Ishikawa (cell line): Measurements from ENCODE around the gene GRM1.

Source experiments
- CEBPB ChIP-seq: IDR thresholded peaks from 2 replicates; pipeline ENCODE4 v1.6.1; 2012
- CREB1 ChIP-seq: IDR thresholded peaks from 2 replicates; pipeline ENCODE4 v1.6.1; 2012; ENCODE audit warnings: low read depth
- EGR1 ChIP-seq: IDR thresholded peaks from 2 replicates; pipeline ENCODE4 v1.6.1; 2012
- MAX ChIP-seq: IDR thresholded peaks from 2 replicates; pipeline ENCODE4 v1.6.1; 2012
- NFIC ChIP-seq: IDR thresholded peaks from 2 replicates; pipeline ENCODE4 v1.6.1; 2012
- RAD21 ChIP-seq: IDR thresholded peaks from 2 replicates; pipeline ENCODE4 v1.6.1; 2012; ENCODE audit warnings: low read depth
- REST ChIP-seq: IDR thresholded peaks from 2 replicates; pipeline ENCODE4 v1.6.1; 2012; ENCODE audit warnings: low read depth, mild to moderate bottlenecking
- TAF1 ChIP-seq: IDR thresholded peaks from 2 replicates; pipeline ENCODE4 v1.6.1; 2012; ENCODE audit warnings: low read depth, mild to moderate bottlenecking
- TCF12 ChIP-seq: IDR thresholded peaks from 2 replicates; pipeline ENCODE4 v1.6.1; 2012; ENCODE audit warnings: low read depth
- TEAD4 ChIP-seq: IDR thresholded peaks from 2 replicates; pipeline ENCODE4 v1.6.1; 2012
- USF1 ChIP-seq: IDR thresholded peaks from 2 replicates; pipeline ENCODE4 v1.6.1; 2012
- YY1 ChIP-seq: IDR thresholded peaks from 2 replicates; pipeline ENCODE4 v1.6.1; 2012; ENCODE audit warnings: low read depth

- TF ChIP-seq CEBPB: no peak
- TF ChIP-seq EGR1: no peak
- peak; percentile 73 for TF ChIP-seq REST
- no peak for TF ChIP-seq TAF1
- TF ChIP-seq RAD21: no peak
- no peak for TF ChIP-seq YY1
- TF ChIP-seq NFIC: no peak
- no peak for TF ChIP-seq USF1
- no peak for TF ChIP-seq MAX
- TF ChIP-seq CREB1: no peak
- TF ChIP-seq TEAD4: no peak
- TF ChIP-seq TCF12: no peak
Measured at GRCh38 chr6:146202570-146202969, 173.7 kb downstream of the GRM1 start.
